Spleen (tissue), 7 donors: ENCODE results near the gene IFI27L2.

ENCODE experiments used
- POLR2A ChIP-seq, 3 donors: fragments of 450-650 bp; IDR thresholded peaks; one replicate each; pipeline ENCODE4 v1.5.1; 2017; ENCODE audit warnings: antibody characterized with exemption in 3 of 3, mild to moderate bottlenecking in 1 of 3
- TF ChIP-seq, protein P1 (sequence below), 11 experiments: fragments of 200-600 bp in 7 of 11; fragments of 450-650 bp in 4 of 11; sonication (generic) in 4 of 11; IDR thresholded peaks in 8 of 11; conservative IDR thresholded peaks in 3 of 11; 1 replicate in 7 of 11; 2 replicates in 4 of 11; pipeline versions ENCODE4 v1.4.0 to v1.8.0; 2016 to 2021; ENCODE audit warnings: antibody characterized with exemption in 11 of 11, inconsistent platforms in 4 of 11, mild to moderate bottlenecking in 1 of 11
- donor health status: DM: no; HTN: no; CAD: no; lungs with moderate emphysema.
- donor health status: DM: no; HTN: no; CAD: no.
- donor health status: DM: no; HTN: no; CAD: no.

DNA sequence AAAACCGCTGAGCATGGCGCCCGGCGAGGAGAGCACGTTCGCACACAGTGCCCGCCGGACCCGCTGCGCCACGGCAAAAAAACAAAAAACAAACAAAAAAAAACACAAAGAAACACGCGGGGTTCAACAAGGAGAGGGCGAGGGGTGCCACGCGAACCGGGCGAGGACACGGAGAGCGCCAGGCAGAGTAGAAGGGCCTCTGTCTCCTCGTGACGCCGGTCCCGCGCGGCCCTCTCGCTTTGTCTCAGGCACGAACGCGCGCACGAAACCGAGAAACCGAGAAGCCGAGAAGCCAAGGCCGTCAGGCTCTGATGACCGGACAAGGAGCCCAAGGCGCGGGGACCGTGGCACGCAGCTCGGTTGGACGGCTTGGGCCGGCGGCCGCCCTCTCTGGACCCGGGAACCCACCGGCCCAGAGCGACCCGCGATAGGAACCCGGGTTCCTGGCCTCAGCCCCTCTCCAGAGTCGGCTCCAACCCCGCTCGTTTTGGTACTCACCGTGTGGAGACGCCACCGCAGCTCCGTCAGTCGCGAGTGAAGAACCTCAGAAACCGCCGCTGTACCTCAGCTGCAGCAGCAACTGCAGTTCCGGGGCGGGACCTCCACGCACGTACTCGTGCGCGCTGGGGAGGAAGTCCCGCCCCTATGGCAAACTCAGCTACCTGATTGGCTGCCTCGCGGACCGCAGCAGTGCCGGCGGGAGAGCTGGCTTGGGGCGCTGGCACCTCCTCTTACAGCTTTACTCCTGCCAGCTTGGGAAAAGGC, 48.6 kb downstream of the IFI27L2 start, which contains the start of the genes DDX24 and IFI27L1:
- TF ChIP-seq, protein P1, sequence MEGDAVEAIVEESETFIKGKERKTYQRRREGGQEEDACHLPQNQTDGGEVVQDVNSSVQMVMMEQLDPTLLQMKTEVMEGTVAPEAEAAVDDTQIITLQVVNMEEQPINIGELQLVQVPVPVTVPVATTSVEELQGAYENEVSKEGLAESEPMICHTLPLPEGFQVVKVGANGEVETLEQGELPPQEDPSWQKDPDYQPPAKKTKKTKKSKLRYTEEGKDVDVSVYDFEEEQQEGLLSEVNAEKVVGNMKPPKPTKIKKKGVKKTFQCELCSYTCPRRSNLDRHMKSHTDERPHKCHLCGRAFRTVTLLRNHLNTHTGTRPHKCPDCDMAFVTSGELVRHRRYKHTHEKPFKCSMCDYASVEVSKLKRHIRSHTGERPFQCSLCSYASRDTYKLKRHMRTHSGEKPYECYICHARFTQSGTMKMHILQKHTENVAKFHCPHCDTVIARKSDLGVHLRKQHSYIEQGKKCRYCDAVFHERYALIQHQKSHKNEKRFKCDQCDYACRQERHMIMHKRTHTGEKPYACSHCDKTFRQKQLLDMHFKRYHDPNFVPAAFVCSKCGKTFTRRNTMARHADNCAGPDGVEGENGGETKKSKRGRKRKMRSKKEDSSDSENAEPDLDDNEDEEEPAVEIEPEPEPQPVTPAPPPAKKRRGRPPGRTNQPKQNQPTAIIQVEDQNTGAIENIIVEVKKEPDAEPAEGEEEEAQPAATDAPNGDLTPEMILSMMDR (IDR thresholded peaks at IDR 0.05 in 8 of 11, conservative IDR thresholded peaks at IDR 0.05 in 3 of 11) = peak in 1 of 11 experiments; percentile 26
- peak; percentile 88 to 94 (median 90) for TF ChIP-seq POLR2A (IDR thresholded peaks at IDR 0.05)
